Activated naive CD4-positive, alpha-beta T cell (primary cell): Measurements from ENCODE around the gene TWNK.
"Not testable (repeated sequence)": the region's sequence is repeated elsewhere in the genome, so short reads cannot be mapped to it uniquely, and the experiment has no call there.

Source experiments
- DNase-seq, 4 experiments: peaks; one replicate each; lab custom pipeline; 2025; lab: John Stamatoyannopoulos, UW

Gene TWNK

GRCh38 chr10:101030496-101031127, 43.3 kb downstream of the TWNK start:
- DNase-seq = no peak

- DNase-seq = peak; percentile 86 to 97 (median 94)
Measured at GRCh38 chr10:101031128-101031795, 43.9 kb downstream of the TWNK start, which contains the start of the genes PDZD7 and SFXN3. Gene PDZD7, minus strand, starts transcription at chr10:101031129. Its CDS starts 910 bp downstream, at chr10:101030219. Gene SFXN3, plus strand, starts transcription at chr10:101031234. Its CDS starts 3,461 bp downstream, at chr10:101034695.

GRCh38 chr10:101031796-101032636, 44.7 kb downstream of the TWNK start:
- peak; percentile 33 to 75 (median 56) for DNase-seq

DNA sequence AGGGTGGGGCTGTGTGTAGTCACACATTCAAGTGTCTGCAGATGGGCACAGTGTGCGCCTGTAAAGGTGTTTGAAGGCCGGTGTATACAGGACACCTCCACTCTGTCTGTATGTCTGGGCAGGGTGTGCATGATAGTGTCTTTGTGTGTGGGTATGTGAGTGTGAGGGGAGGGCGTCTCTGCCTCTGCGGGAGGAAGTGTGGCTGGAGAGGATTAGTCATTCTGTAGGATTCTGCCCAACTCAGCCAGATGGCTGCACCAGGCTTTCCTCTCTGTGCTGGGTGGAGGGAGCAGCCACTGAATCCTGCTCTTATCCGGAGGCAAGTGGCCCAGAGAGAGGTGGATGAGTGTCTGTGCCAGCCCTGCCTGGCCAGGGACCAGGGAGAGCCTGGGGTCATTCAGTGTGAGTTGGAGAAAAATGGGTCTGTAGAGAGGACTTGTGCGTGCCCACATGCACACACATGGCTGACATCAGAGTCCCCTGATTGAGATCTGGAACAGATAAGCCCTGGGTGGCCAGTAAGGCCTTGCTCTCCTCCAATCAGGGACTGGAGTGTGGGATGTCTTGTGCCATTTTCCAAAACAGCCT, 45.4 kb downstream of the TWNK start:
- no peak for DNase-seq

DNA sequence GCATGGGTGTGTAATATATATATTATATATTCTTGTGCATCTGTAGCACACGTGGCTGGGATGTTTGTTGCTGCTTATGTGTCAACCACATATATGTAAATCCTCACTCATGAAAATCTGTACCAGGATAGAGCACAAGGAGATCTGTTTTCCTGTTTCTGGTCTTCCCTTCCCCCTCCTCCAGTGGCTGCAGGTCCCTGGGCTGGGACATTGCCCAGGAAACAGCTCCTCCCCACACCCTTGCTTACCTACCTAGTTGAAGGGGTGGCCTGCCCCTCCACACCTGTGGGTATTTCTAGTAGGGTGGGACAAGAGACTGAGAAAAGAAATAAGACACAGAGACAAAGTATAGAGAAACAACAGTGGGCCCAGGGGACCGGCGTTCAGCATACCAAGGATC, 45.9 kb downstream of the TWNK start:
- no peak for DNase-seq

DNA sequence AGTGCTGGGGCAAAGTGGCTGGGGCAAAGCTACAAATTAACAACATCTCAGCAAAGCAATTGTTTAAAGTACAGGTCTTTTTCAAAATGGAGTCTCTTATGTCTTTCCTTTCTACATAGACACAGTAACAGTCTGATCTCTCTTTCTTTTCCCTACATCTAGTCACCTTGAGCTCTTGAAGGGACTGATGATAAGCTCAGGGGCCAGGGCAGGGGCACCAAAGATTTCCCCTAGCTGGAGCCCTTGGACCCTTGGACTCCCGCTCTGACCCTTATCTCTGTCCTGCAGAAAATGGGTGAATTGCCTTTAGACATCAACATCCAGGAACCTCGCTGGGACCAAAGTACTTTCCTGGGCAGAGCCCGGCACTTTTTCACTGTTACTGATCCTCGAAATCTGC, 47.1 kb downstream of the TWNK start:
- DNase-seq = not testable (repeated sequence)

DNA sequence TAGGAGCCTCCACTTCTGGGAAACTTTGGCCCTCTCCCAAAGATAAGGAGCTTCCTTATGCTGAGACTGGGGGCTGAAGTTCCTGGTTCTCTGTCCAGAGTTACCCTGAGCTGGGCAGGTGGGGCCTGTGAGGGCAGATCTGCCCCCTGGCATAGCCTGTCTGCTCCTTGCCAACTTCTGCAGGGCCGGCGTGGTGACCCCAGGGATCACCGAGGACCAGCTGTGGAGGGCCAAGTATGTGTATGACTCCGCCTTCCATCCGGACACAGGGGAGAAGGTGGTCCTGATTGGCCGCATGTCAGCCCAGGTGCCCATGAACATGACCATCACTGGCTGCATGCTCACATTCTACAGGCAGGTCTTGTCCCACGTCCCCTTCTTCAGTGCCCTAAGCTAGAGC, 48.0 kb downstream of the TWNK start:
- no peak for DNase-seq

DNA sequence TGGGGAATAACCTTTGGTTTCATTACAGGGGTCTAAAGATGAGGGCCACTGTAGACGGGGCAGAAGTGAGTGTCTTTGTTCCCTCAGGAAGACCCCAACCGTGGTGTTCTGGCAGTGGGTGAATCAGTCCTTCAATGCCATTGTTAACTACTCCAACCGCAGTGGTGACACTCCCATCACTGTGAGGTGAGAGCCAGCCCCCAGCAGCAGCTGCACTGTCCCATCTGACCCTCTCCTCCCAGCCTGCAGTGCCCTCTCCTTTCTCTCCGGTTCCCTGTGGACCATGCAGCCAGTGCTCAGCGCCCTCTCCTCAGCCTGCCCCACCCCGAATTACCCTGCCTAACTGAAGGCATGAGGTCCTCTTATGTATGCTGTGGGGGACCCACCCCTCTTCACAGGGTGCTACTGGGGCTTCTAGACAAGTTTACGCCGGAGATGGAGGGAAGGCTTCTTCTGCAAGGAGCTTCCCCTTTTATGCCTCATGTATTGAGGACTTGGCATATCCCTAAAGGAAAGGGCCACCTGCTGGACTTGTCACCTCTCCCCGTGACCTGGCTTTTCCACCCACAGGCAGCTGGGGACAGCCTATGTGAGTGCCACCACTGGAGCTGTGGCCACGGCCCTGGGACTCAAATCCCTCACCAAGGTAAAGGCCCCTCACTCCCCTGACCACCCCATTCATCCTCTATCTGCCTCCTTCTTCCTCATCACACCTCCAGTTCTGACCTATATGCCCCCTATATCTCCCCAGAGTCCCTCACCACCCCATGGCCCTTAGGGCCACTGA, 48.8 kb downstream of the TWNK start:
- no peak for DNase-seq

GRCh38 chr10:101036726-101037125, 49.4 kb downstream of the TWNK start:
- no peak for DNase-seq

- DNase-seq = no peak
Measured at GRCh38 chr10:101038484-101038883, 51.1 kb downstream of the TWNK start.

GRCh38 chr10:101040061-101040460, 52.7 kb downstream of the TWNK start:
- DNase-seq = no peak

GRCh38 chr10:101040851-101041250, 53.5 kb downstream of the TWNK start:
- DNase-seq = no peak

DNA sequence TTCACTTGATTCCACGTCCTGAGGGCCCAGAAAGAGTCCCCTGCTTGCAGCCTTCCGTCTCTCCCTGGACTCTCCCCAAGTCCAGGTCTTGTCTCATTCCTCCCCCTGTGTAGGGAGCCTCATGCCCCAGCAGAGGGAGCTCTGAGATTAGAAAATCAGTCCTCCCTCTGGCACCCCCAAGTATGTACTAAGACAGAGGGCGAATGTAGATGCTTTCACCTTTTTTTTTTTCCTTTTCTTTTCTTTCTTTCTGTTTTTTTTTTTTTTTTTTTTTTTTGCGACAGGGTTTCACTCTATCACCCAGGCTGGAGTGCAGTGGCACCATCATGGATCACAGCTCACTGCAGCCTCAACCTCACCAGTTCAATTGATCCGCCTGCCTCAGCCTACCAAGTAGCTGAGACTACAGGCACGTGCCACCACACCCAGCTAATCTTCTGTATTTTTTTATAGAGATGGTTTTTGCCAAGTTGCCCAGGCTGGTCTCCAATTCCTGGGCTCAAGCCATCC, 54.0 kb downstream of the TWNK start:
- DNase-seq = peak; percentile 21 to 54 (median 36)

- DNase-seq = no peak
Measured at GRCh38 chr10:101042118-101042517, 54.8 kb downstream of the TWNK start.

DNA sequence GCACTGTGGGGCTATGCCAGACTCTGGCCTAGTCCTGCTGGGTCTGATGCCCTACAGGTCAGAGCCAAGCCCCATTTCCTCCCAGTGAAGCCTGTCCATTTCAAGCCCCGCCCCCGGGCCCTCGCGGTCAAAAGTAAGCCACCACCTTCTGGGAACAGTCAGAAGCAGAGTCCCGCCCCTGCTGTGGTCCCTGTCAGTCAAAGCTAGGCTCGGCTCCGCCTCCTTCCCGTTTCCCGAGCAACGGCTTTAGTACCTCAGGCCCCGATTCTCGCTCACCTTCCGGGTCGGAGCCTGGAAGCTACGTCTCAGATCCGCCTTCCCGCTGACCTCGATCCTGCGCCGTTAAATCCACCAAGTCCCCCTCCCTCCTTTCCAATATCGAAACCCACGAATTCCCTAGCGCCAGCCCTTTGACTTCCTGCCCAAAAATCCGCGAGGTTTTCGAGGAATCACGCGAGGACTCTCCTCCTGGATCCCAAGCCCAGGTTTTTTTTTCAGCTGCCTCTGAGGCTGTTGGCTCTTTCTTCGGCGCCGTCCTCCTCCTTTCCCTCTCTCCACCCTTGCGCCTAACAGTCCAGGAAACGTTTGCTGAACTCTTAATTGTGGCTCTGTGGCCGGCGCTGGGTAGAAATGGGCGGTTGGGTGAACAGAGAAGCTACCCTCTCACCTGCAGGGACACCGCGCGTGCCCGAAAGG, 55.5 kb downstream of the TWNK start:
- DNase-seq = peak; percentile 32 to 67 (median 46)

DNA sequence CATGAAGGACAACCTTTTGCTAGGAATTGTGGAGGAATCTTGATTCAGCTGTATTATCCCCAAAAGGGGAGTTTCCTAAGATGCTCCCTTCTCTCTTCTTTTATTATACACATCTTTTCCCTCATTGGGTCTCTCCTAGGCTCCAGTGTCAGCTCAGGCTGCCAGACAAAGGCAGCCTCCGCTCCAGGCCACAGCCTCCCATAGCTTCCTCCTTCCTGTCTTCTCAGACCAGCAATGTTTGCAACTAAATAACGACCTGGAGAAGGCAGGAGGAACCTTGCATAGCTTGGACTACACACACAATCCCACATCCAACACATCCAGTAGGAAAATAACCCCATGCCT, 56.0 kb downstream of the TWNK start:
- DNase-seq = no peak
